NCI-H1694 (cell line): ENCODE measurements around the gene PLEKHJ1.

Experiments
- DNase-seq: peaks from one replicate; lab custom pipeline; 2025; lab: John Stamatoyannopoulos, UW

The PLEKHJ1 gene

DNA sequence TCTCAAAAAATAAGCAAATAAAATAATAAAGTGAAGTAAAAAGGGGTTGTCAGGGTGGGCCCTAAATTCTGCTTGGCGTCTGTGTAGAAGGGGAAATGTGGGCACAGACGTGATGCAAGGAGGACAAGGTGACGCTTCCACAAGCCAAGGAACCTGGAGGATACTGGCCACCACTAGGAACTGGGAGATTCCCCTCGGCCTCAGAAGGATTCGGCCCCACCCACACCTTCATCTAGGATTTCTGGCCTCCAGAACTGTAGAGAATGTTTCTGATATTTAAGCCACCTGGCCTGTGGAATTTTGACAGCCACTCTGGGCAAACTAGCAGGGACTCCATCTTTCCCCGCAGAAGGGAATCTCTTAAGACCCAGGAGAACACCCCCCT is 1.1 kb downstream of the PLEKHJ1 start:
- DNase-seq, result no peak

DNA sequence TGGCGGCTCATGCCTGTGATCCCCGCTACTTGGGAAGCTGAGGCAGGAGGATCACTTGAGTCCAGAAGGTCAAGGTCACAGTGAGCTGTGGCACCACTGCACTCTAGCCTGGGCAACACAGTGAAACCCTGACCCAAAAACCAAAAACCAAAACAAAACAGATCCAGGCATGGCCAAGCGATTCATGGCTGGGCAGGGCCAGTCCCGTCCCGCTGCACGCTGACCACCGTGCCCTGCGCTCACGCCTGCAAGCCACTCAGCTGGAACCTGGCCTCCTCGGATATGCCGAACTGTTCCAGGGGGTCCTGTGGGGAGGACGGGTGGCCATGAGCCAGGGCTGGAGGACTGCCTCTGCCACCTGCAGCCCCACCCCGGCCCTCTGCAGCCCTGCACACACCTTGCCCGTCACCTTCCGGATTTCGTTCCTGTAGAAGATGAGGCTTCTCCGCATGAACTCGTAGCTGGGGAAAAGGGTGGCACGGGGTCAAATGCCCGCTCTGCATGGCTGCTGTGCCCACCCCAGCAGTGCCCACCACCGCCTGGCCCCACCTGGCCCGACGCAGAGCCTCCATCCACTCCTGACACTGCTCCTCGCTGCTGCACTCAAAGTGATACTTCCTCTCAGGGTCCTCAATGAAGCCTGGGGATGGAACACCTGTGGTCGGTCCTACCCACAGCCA is 2.4 kb downstream of the PLEKHJ1 start:
- no peak for DNase-seq

DNA sequence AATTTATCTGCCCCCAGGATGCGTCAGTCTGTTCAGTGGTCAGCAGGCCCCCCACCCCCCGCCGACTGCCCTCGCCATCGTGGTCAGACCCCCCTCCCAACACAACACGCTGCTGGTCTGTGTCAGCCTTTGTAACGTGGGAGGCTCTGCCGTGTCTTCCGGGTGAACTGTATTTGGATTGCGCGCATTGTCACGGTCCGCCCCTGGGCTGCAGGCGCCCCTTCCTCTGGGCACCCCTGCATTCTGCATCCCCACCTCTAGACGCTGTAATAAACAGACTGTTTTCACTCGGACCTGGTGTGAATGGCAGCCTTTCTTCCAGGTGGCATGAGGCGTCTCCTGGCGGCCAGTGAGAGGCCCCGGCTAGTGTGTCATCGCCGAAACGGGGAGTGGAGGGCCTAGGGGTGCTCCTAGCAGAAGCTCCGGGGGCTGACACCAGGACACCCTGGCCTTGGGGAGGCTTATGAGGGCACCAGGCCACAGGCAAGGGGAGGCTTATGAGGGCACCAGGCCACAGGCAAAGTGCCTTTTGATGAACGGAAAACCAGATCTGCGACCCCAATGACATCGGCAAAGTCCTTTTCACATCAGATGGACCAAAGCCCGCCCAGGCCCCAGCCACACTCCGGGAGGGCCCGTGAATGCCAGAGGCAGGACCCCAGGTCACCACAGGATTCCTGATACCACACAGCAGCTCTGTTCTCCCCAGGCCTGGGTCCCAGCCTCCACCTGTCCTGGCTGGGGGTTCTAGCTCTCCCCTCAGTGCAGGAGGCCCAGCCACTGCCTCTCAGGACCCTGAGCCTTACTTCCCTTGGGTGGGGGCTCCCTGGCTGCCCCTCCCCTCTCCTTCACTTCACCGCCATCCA is 3.6 kb downstream of the PLEKHJ1 start:
- DNase-seq, result no peak

DNA sequence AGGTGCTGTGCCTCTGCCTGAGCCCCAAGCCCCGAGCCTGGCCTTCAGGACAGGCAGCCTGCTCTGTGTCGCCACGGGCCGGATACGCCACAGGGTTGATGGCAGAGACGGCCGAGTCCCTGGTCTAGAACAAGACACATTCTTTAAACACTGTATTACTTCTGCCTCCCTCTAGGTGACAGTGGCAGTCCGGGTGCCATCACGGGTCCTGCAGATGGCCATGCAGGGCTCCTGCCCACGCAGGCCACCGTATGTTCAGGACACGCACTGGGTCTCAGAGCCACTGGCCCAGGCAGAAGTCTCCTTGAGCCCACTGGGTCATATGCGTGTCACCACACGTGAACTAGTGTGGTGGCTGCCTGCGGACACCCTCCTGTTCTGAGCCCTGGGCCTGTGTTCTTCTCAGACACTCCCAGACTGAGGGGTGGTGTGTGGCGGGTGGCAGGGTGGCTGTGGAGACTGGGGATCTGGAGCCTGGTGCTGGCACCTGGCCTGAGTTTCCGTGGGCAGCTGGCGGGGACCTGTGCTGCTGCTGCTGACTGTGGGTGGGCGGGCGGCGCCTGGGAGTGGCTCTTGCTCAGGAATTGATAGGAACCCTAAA is 4.4 kb downstream of the PLEKHJ1 start:
- DNase-seq, result no peak

DNA sequence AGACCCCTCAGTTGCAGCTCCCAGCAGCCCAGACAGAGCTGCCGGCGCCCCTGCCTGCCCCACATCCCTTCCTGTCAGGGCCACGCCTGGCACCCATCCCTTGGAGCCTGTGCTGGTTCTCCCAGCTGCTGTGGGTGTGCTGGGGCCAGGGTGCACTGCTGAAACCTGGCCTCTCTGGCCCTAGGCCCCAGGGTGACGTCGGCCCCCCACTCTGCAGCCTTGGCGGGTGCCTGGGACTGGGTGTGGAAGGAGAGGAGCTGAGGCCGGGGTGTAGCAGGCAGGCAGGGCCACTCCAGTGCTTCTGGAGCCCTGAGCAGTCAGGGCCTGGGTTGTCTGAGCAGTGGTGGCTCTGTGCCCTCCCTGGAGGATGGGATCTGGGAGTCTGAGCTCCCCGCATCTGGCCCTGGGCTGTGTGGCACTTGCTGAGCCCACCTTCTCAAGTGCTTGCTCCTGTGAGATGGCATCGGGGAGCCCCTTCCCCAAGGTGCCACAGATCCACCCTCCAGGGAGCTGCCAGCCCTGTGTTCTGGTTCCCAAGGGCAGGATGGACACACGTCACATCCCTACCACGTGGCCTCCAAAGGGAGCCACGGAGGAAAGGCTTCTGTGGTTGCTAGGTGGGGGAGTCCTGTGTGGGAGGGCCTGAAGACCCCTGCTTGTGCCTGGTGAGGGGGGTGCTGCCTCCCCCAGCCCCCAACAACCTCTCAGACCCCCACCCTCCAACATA is 5.2 kb downstream of the PLEKHJ1 start:
- DNase-seq, result no peak

DNA sequence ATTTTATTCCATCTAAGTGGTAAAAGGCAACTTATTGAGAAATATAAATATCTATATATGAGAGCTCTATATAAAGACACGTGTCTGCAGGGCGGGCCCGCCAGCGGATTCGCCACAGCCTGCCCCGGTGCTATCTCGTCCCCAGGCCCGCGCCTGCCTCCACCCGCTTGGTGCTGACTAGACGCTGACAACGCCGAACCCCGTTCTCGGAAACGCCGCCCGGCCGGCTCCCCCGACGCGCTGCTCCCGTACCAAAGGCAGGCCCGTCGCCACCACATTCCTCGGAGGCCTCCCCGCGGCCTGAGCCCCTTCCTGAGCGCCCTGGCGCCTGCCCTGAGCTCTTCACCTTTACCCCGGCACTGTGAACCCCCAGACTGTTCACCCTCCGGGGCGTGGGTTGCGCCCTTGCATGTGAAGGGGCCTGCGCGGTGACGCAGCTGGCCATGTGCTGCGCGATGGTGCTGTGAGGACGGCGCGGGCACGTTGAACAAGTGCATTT is 6.0 kb downstream of the PLEKHJ1 start:
- DNase-seq, result no peak

DNA sequence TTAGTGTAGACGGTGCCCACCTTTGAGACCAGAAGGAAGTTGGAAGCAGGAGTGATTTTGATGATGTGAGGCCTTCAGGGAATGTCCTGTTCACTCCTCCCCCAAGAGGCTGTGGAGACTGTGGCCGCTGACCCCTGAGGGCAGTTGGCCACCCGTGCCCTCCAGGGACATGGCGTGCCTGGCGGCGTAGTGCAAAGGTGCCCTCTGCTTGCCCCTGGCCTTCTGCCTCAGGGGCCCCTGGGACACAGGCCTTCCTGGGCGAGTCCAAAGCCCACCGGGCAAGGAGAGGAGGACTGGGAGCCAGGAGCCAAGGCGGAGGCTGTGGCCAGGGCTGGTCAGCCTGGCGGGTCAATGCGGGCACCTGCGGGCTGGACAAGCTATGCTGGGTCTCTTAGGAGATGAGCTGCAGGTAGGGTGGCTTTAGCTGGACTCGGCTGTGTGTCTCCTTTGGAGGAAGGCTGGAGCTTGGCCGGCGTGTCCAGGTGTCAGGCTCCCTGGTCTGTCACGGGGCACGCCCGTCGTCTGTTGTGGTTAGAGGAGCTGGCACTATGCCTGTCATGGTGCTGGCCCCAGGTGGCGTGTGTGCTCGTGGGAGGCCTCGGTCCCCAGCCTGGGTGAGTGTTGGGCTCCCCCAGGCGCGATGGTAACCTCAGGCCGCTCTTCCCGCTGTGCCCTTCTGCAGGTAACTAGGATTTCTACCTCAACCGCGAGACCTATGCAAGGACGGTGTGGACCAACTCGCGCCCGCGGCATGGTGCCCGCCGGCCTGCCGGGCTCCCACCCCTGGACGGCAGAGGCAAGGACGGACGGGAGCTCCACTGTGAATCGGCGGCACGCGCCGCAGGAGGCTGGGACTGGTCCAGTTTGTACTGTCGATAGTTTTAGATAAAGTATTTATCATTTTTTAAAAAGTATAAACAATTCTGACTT is 6.8 kb downstream of the PLEKHJ1 start:
- DNase-seq, result no peak

DNA sequence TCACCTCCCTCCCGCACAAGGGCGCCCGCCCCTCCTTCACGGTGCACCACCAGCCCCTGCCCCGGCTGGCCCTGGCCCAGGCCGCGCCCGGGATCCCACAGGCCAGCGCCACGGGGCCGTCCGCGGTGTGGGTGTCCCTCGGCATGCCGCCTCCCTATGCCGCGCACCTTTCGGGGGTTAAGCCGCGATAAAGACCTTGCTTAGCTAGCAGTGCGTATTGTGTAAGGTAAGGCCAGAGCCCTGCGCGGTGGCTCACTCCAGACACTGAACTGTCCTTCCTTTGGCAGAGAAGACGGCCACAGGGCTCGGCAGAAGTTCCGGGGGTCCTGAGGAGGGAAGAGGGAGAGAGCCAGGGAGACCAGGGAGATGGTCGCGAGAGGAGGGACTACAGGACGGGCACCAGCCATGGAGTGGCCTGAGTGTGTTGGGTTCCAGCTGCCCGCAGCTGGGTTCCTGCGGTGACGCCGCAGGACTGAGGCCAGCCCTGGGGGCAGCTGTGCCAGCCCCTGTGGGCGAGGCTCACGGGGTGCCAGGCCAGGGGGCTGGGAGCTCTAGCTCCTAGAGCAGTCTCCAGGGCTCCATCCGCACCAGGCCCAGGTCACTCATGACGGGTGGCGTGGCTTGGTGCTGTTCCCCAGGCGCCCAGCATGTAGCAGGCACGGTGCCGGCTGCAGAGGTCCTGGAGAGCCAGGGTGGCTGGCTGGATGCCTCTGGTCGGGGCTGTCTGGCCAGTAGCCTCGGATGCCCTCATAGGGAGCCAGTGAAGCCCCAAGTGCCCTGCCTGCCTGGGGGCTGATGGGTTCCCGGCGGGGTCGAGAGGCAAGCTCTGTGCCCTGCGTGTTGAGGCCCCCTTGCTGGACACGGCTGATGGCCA is 7.7 kb downstream of the PLEKHJ1 start:
- DNase-seq, result no peak

DNA sequence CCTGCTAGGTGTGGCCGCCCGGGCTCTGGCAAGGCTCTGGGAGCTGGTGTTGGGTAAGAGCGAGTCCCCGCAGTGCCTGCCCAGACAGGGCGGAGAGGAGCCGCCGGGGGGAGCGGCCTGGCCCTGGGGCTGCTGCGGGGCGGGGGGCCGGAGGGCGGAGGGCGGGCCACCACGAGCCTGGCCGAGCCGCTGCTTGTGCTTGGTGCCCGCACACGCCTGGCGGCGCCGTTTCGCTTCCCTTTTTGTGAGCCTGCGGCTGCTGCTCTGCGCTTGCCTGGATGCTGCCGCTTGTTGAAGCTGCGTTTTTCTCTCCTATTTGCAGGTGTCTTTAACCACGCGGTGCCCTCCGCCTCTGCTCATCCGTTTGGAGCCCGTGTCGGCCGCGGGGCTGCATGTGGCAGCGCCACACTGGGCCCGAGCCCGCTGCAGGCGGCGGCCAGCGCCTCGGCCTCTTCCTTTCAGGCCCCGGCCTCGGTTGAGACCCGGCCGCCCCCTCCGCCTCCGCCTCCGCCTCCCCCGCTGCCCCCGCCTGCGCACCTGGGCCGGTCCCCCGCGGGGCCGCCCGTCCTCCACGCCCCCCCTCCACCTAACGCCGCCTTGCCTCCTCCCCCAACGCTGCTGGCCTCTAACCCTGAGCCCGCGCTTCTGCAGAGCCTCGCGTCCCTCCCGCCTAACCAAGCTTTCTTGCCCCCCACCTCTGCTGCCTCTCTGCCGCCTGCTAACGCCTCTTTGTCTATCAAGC is 8.5 kb downstream of the PLEKHJ1 start:
- no peak for DNase-seq

DNA sequence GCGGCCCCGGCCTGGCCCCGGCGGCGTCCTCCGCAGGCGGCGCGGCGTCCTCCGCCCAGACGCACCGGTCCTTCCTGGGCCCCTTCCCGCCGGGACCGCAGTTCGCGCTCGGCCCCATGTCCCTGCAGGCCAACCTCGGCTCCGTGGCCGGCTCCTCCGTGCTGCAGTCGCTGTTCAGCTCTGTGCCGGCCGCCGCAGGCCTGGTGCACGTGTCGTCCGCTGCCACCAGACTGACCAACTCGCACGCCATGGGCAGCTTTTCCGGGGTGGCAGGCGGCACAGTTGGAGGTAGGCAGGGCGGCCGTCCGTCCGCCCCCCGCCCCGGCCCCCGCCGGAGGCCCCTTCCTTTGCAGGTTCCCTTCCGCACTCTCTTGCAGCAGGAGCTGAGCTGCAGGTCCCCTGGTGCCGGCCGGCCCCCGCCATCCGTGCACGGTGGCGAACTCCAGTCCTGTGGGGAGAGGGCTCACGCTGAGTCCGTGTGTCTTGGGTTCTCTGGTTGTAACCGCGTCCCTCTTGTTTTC is 9.2 kb downstream of the PLEKHJ1 start:
- DNase-seq, result no peak

DNA sequence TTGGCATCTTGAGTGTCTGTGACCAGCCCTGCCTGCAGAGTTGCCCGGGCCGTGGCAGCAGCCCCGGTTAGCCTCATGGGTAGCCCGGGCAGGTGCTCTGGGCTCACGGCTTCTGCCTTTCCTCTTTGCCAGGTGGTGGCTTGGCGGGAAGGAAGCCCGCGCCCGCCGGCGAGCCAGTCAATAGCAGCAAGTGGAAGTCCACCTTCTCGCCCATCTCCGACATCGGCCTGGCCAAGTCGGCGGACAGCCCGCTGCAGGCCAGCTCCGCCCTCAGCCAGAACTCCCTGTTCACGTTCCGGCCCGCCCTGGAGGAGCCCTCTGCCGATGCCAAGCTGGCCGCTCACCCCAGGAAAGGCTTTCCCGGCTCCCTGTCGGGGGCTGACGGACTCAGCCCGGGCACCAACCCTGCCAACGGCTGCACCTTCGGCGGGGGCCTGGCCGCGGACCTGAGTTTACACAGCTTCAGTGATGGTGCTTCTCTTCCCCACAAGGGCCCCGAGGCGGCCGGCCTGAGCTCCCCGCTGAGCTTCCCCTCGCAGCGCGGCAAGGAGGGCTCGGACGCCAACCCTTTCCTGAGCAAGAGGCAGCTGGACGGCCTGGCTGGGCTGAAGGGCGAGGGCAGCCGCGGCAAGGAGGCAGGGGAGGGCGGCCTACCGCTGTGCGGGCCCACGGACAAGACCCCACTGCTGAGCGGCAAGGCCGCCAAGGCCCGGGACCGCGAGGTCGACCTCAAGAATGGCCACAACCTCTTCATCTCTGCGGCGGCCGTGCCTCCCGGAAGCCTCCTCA is 9.9 kb downstream of the PLEKHJ1 start:
- DNase-seq, result no peak

DNA sequence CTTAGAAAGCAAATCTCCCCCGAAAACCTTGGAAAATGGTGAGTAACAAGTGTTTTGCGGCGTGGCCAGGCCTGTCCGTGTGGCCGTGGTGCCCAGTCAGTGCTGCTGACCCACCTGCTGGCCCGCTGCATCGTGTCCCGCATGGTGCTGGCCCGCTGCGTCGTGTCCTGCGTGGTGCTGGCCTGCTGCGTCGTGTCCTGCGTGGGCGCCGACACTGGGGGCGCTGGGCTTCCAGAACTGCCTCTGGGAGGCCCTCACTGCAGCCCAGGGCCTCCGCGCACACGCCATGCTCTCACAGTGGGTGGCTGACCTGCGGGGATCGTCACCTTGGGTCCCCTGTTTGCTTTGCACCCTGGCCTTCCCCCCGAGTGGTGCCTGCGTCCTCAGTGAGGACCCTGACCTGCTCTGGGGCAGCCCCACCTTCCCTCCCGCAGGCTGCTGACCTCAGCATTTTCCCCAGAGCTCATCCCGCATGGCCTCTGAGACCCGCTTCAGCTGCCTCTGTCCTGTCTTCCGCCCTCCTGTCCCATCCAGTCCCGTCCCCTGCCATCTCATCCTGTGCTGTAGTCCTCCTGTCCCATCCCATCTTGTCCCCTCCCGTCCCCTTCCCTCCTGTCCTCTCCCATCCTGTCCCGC is 10.6 kb downstream of the PLEKHJ1 start:
- no peak for DNase-seq

DNA sequence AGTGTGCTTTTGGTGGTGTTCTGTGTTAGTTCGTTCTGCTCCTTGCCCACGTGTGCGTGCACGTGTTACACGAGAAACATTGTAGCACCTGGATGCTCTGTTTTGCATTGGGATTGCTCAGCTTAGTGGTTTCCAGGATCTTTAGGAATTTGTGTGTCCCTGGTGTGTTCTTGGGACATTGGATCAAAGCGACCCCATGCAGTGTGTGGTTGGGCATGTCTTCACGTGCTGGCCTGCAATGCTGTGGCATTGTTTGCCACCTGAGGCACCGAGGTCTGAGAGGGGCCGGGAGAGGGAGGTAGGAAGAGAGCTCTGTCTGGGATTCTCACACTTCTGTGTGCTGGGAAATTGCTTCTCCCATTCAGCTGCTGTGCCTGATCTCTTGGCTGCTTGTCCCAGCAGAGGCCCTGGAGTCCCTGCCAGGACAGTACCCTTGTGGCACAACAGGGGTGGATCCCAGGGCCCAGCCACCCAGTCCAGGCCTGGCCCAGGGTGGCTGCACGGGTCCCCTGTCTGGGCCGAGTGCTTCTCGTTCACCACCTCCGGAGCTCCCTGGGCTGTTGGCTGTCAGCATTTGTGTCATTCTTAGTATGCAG is 11.3 kb downstream of the PLEKHJ1 start:
- DNase-seq, result no peak

DNA sequence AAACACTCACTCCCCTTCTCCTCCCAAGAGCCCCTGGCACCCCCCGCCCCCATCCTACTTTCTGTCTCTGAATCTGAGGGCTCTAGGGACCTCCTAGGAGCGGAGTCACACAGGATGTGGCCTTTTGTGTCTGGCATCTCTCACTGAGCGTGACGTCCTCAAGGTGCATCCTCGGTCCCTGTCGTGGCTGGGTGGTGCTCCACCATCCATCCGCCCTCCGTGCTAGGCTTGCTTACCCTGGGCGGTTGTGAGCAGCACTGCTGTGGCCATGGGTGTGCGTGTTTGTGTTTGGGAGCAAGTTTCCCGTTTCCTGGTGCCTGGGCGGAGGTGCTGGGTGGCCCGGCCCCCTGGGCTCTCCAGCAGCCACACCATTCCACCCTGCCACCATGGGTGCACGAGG is 12.2 kb downstream of the PLEKHJ1 start:
- no peak for DNase-seq

DNA sequence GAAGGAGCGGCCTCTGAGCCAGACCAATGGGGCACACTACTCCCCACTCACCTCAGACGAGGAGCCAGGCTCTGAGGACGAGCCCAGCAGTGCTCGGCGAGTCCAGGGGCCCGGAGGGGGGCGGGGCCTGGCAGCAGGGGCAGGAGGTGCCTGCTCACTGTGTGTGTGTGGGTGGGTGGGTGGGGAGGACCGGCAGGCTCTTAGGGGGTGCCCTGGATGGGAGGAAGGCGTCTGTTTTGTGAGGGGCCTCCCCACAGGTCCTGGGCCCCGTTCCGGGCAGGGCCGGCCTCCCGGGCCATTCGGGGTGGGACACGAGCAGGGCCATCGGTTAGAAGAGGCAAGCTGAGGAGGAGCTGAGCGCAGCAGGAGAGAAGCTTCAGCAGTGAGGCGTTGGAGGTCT is 12.7 kb downstream of the PLEKHJ1 start:
- DNase-seq, result no peak

DNA sequence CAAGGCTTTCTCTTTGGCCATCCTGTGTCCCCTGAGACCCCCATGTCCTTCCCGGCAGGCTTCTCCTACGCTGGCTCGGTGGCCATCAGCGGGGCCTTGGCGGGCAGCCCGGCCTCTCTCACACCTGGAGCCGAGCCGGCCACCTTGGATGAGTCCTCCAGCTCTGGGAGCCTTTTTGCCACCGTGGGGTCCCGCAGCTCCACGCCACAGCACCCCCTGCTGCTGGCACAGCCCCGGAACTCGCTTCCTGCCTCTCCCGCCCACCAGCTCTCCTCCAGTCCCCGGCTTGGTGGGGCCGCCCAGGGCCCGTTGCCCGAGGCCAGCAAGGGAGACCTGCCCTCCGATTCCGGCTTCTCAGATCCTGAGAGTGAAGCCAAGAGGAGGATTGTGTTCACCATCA is 14.2 kb downstream of the PLEKHJ1 start:
- no peak for DNase-seq

DNA sequence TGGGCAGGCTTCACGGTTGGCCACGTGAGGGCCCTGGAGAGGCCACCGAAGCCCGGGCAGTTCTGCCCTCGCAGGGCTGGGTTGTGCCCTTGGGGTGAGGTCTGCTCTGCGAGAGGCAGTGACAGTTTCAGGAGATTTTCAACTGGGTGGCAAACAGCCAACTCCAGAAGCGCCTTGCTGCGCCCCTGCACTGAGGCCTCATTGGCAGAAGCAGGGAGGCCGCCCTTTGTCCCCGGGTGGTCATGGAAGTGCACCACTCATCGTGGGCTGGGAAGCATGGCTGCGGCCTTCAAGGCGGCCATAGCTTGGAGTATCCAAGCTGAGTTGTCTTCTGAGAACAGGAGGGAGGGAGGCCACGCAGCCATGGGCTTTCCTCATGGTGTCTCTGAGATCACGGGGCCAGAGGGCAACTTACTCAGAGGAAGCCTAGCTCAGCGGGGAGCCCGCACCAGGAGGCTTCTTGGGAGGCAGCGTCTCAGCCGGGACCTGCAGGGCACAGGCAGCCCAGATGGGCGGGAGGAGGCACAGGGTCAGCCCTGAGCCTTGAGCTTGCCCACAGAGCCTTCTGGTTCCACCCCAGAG is 14.8 kb downstream of the PLEKHJ1 start:
- DNase-seq, result no peak
